HCT116 (cell line): ENCODE measurements around the gene SLC26A2. TPM values are rescaled to one million over a fixed set of nuclear protein-coding genes. Genes with fewer than 3 reads are reported as not detected.

Experiments used
- ATAC-seq: fragments of 200-7000 bp; cut with Tn5 transposase; 2 replicates; pipeline ENCODE4 v1.9.1; 2020; ENCODE audit warnings: mild to moderate bottlenecking, moderate library complexity
- BruUV-seq: library from RNA; stranded (reverse); fragments of 400-500 nt; replicated peaks from 2 replicates; lab custom pipeline; 2021; lab: Mats Ljungman, UMichigan
- CTCF ChIA-PET: fragments of 300-600 bp; sonication (Branson Sonifier 250); formaldehyde crosslinking; loops from one replicate; lab custom pipeline; 2021; ENCODE audit warnings: antibody characterized with exemption; lab: Charles Lee
- POLR2A ChIA-PET: fragments of 300-600, 350-600 bp; sonication (Branson Sonifier 250); formaldehyde crosslinking; loops from one replicate; lab custom pipeline; 2021; ENCODE audit warnings: antibody characterized with exemption; lab: Charles Lee
- RAD21 ChIA-PET, 2 experiments: fragments of 300-600 bp; sonication (Branson Sonifier 250); formaldehyde crosslinking; loops; one replicate each; lab custom pipeline; 2023; ENCODE audit warnings: low total read pairs in 2 of 2; ENCODE audit not compliant: uncharacterized antibody in 2 of 2, unreplicated experiment in 2 of 2, low non-redundant PET in 1 of 2; lab: Charles Lee
- DNase-seq: peaks from one replicate; pipeline ENCODE4 v3.0.0-alpha.2; 2010; ENCODE audit warnings: low read depth, low spot score
- H2AFZ ChIP-seq: fragments of 200-600 bp; shearing (Covaris generic), sonication (generic); 2 replicates; pipeline ENCODE4 v1.6.1; 2017; ENCODE audit warnings: low read depth, mixed run types, mixed read lengths, antibody characterized with exemption, low read length; ENCODE audit not compliant: poor library complexity, severe bottlenecking
- H3K27ac ChIP-seq: 2 replicates; pipeline ENCODE4 v1.5.1; 2012; ENCODE audit warnings: low read depth, low read length
- H3K27me3 ChIP-seq: fragments of 200-600 bp; sonication (generic); 2 replicates; pipeline ENCODE4 v1.6.1; 2016; ENCODE audit warnings: mixed run types, low read length, mixed read lengths; ENCODE audit not compliant: insufficient read depth
- H3K36me3 ChIP-seq, 2 experiments: fragments of 200-500 bp in 1 of 2; fragments of 200-600 bp in 1 of 2; sonication (Bioruptor generic) in 1 of 2; sonication (generic) in 1 of 2; 2 replicates each; pipeline versions ENCODE4 v1.5.1 to v1.6.1; 2014 to 2016; ENCODE audit warnings: low read length in 2 of 2, inconsistent platforms in 1 of 2, mixed read lengths in 1 of 2, mixed run types in 1 of 2; ENCODE audit not compliant: insufficient read depth in 2 of 2, control insufficient read depth in 1 of 2
- H3K4me1 ChIP-seq, 2 experiments: fragments of 200-600 bp in 1 of 2; sonication (generic) in 1 of 2; 2 replicates each; pipeline versions ENCODE4 v1.5.1 to v1.6.1; 2012 to 2017; ENCODE audit warnings: low read length in 2 of 2, inconsistent platforms in 1 of 2, mild to moderate bottlenecking in 1 of 2, mixed read lengths in 1 of 2, mixed run types in 1 of 2, moderate library complexity in 1 of 2; ENCODE audit not compliant: insufficient read depth in 2 of 2, control insufficient read depth in 1 of 2
- H3K4me2 ChIP-seq: fragments of 200-600 bp; sonication (generic); 2 replicates; pipeline ENCODE4 v1.6.1; 2017; ENCODE audit warnings: mixed run types, low read length, mixed read lengths
- H3K4me3 ChIP-seq, 2 experiments: fragments of 200-600 bp in 1 of 2; sonication (generic) in 1 of 2; replicated peaks in 1 of 2; 2 replicates each; pipeline ENCODE4 v1.5.1; 2011 to 2016; ENCODE audit warnings: low read length in 2 of 2, control low read depth in 1 of 2, low read depth in 1 of 2, mild to moderate bottlenecking in 1 of 2, mixed read lengths in 1 of 2, mixed run types in 1 of 2
- H3K79me2 ChIP-seq: fragments of 200-600 bp; sonication (generic); 2 replicates; pipeline ENCODE4 v1.6.1; 2017; ENCODE audit warnings: mild to moderate bottlenecking, mixed run types, low read length, moderate library complexity, mixed read lengths; ENCODE audit not compliant: insufficient read depth
- H3K9ac ChIP-seq: fragments of 200-600 bp; sonication (generic); 2 replicates; pipeline ENCODE4 v1.6.1; 2016; ENCODE audit warnings: low read length, mixed read lengths
- H3K9me2 ChIP-seq: fragments of 200-600 bp; sonication (generic), shearing (Covaris generic); 2 replicates; pipeline ENCODE4 v1.6.1; 2017; ENCODE audit warnings: mixed run types, mild to moderate bottlenecking, moderate library complexity; ENCODE audit not compliant: insufficient read depth
- H3K9me3 ChIP-seq, 2 experiments: fragments of 200-500 bp in 1 of 2; fragments of 200-600 bp in 1 of 2; sonication (Bioruptor generic) in 1 of 2; sonication (generic) in 1 of 2; 2 replicates each; pipeline ENCODE4 v1.6.1; 2014 to 2017; ENCODE audit warnings: low read length in 2 of 2, mixed read lengths in 2 of 2, inconsistent platforms in 1 of 2, low read depth in 1 of 2, mild to moderate bottlenecking in 1 of 2, mixed run types in 1 of 2, moderate library complexity in 1 of 2; ENCODE audit not compliant: control insufficient read depth in 1 of 2, insufficient read depth in 1 of 2
- H4K20me1 ChIP-seq: fragments of 200-600 bp; sonication (generic), shearing (Covaris generic); 2 replicates; pipeline ENCODE4 v1.6.1; 2017; ENCODE audit warnings: mixed run types, mild to moderate bottlenecking, moderate library complexity; ENCODE audit not compliant: insufficient read depth
- EGR1 ChIP-seq: IDR thresholded peaks from 2 replicates; pipeline ENCODE4 v1.6.1; 2012; ENCODE audit warnings: low read depth
- ELF1 ChIP-seq: IDR thresholded peaks from 2 replicates; pipeline ENCODE4 v1.6.1; 2012; ENCODE audit warnings: low read depth, borderline replicate concordance
- EZH2 ChIP-seq: fragments of 200-600 bp; sonication (generic); IDR thresholded peaks from 2 replicates; pipeline ENCODE4 v1.6.1; 2017; ENCODE audit warnings: antibody characterized with exemption, mixed run types
- FOSL1 ChIP-seq: IDR thresholded peaks from 2 replicates; pipeline ENCODE4 v1.6.1; 2012; ENCODE audit warnings: low read depth
- POLR2A ChIP-seq: IDR thresholded peaks from 2 replicates; pipeline ENCODE4 v1.7.0; 2011; ENCODE audit warnings: borderline replicate concordance; ENCODE audit not compliant: insufficient read depth, insufficient read length; ENCODE audit errors: extremely low read depth
- POLR2AphosphoS5 ChIP-seq: IDR thresholded peaks from 2 replicates; pipeline ENCODE4 v1.6.1; 2011; ENCODE audit warnings: mild to moderate bottlenecking, low read depth, low read length, moderate library complexity
- SP1 ChIP-seq: IDR thresholded peaks from 2 replicates; pipeline ENCODE4 v1.6.1; 2012; ENCODE audit warnings: low read depth
- SRF ChIP-seq: IDR thresholded peaks from 2 replicates; pipeline ENCODE4 v1.6.1; 2012; ENCODE audit warnings: low read depth
- ZFX ChIP-seq: fragments of 450-650 bp; IDR thresholded peaks from 2 replicates; pipeline ENCODE4 v1.6.1; 2017
- intact Hi-C: fragments of 100-400 bp; cut with micrococcal nuclease; formaldehyde crosslinking; loops from 2 replicates; pipeline ENCODE4 v1.10.0; 2022
- total RNA-seq: library from RNA; stranded (reverse); gene quantifications from one replicate; pipeline ENCODE4 v1.2.1, GENCODE V29; 2021; ENCODE audit not compliant: unreplicated experiment
- TF ChIP-seq, protein P1 (sequence below), 3 experiments: fragments of 200-600 bp in 1 of 3; sonication (generic) in 1 of 3; IDR thresholded peaks in 2 of 3; conservative IDR thresholded peaks in 1 of 3; 2 replicates each; pipeline ENCODE4 v1.5.1; 2012 to 2017; ENCODE audit warnings: low read depth in 2 of 3, low read length in 2 of 3, antibody characterized with exemption in 1 of 3, borderline replicate concordance in 1 of 3, control low read depth in 1 of 3, mild to moderate bottlenecking in 1 of 3, mixed read lengths in 1 of 3, mixed run types in 1 of 3, moderate library complexity in 1 of 3; ENCODE audit not compliant: insufficient read depth in 1 of 3
- TF ChIP-seq, protein P2 (sequence below): IDR thresholded peaks from 2 replicates; pipeline ENCODE4 v1.6.1; 2011; ENCODE audit warnings: mild to moderate bottlenecking, low read length, moderate library complexity; ENCODE audit not compliant: insufficient replicate concordance; ENCODE audit errors: extremely low read depth

The SLC26A2 gene
- total RNA-seq, 1 experiment from 2014 or later: 7.8 TPM

DNA sequence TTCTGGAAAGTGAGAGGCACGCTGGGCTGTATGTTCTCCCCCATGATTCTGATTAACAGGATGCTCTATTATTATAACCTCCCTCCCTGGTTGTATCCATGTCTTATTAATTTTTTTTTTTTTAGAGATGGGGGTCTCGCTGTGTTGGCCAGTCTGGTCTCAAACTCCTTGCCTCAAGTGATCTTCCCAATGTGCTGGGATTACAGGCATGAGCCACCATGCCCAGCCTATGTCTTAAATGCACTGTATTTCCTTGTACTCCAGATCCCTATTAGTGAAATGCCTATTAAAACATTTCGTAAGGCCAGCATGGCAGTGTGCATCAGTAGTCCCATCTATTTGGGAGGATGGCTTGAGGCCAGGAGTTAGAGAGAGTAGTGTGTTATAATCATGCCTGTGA, 32.9 kb downstream of the SLC26A2 start:
- no peaks in the 10 kb centered on the region for H3K36me3 ChIP-seq
- no peaks in the 10 kb centered on the region for H3K27me3 ChIP-seq
- no peak for DNase-seq
- H3K4me2 ChIP-seq: no peak overlapping the region
- H3K27ac ChIP-seq: no peak overlapping the region
- H3K4me1 ChIP-seq: no peaks in the 10 kb centered on the region
- no peaks in the 10 kb centered on the region for H3K79me2 ChIP-seq
- POLR2A ChIA-PET: no interaction called here
- no peak for ATAC-seq
- TF ChIP-seq ZFX (no peak), SRF (no peak)
- intact Hi-C loops: loop anchor here (5.0 kb wide), 1 partner anchor 141 kb away; no protein-coding TSS in a partner anchor
- no peaks in the 10 kb centered on the region for H4K20me1 ChIP-seq
- no peak overlapping the region for H2AFZ ChIP-seq
- CTCF ChIA-PET: interaction anchor here (0.7 to 5.3 kb wide), 5 partner anchors 31 to 159 kb away, joined by 3 to 88 read pairs (median 3); partner anchors contain the start of gene SLC26A2
- H3K4me3 ChIP-seq: no peak overlapping the region
- BruUV-seq: no TSS peak
- H3K9me2 ChIP-seq: no peaks in the 10 kb centered on the region
- no peak overlapping the region for H3K9ac ChIP-seq
- RAD21 ChIA-PET: interaction anchor here in 1 of 2 experiments (1.0 kb wide), 1 partner anchor 160 kb away, joined by 3 read pairs; no protein-coding TSS in a partner anchor
- no peaks in the 10 kb centered on the region for H3K9me3 ChIP-seq

DNA sequence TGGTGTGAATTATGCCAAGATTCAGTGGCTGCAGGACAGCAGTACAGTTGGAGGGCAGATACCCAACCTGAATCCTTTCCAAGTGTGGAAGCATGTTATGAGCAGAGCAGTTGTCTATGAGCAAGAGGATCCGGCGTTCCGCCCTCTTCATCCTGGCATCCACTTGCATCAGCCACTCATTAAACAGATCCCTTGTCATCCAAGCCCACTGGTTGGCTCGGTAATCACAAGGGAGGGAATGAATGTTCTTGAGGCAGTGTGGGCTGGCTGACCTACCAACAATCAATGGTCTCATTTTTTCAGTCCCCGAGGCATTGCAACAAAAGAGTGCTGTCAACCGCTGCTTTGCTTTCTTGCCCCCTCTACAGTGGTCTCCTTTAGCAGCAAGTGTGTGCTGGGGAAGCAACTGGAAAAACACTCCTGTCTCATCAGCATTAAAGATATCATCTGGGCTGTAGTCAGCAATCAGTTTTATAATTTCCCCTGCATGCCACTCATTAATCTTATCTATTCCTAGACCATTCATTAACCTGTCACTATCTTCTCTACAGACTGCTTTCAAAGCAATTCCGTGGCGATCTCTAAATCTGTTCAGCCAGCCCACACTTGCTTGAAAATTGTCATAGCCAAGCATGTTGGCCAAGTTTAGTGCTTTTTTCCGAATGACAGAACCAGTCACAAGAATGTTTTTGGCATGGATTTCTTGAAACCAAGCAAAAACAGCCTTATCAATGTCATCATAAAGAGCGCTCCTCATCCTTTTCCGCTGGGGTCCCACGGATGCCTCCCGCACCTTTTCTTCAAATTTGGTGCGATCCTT, 35.0 kb downstream of the SLC26A2 start:
- Histone ChIP-seq H3K79me2 (peaks cover under 1% of the 10 kb centered on the region), H3K36me3 (no peaks in the 10 kb centered on the region), H3K9me2 (no peaks in the 10 kb centered on the region), H3K9me3 (no peaks in the 10 kb centered on the region), H3K9ac (no peak overlapping the region), H3K27me3 (no peaks in the 10 kb centered on the region), H2AFZ (no peak overlapping the region), H3K4me1 (peaks cover 4 to 12% of the 10 kb centered on the region in 2 experiments; a peak in 3 of 4 replicates), H3K27ac (no peak overlapping the region), H3K4me3 (no peak overlapping the region), H4K20me1 (no peaks in the 10 kb centered on the region), H3K4me2 (no peak overlapping the region)
- BruUV-seq: no TSS peak
- intact Hi-C loops: no loop called here
- DNase-seq: no peak
- ChIA-PET POLR2A (interaction anchor here (1.1 kb wide), 1 partner anchor 35 kb away, joined by 3 read pairs; the partner anchor contains the start of gene SLC26A2), RAD21 (no interaction called here), CTCF (interaction anchor here (1.8 kb wide), 1 partner anchor 162 kb away, joined by 7 read pairs; no protein-coding TSS in a partner anchor)
- ATAC-seq: no peak
- TF ChIP-seq EGR1 (no peak), POLR2AphosphoS5 (no peak), POLR2A (no peak), SP1 (no peak), FOSL1 (no peak), EZH2 (no peak), ELF1 (no peak)
- TF ChIP-seq, protein P1, sequence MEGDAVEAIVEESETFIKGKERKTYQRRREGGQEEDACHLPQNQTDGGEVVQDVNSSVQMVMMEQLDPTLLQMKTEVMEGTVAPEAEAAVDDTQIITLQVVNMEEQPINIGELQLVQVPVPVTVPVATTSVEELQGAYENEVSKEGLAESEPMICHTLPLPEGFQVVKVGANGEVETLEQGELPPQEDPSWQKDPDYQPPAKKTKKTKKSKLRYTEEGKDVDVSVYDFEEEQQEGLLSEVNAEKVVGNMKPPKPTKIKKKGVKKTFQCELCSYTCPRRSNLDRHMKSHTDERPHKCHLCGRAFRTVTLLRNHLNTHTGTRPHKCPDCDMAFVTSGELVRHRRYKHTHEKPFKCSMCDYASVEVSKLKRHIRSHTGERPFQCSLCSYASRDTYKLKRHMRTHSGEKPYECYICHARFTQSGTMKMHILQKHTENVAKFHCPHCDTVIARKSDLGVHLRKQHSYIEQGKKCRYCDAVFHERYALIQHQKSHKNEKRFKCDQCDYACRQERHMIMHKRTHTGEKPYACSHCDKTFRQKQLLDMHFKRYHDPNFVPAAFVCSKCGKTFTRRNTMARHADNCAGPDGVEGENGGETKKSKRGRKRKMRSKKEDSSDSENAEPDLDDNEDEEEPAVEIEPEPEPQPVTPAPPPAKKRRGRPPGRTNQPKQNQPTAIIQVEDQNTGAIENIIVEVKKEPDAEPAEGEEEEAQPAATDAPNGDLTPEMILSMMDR (IDR thresholded peaks at IDR 0.05 in 2 of 3, conservative IDR thresholded peaks at IDR 0.05 in 1 of 3; ENCODE audit: borderline replicate concordance in 1 of 3, insufficient read depth in 1 of 3, low read depth in 2 of 3, low read length in 2 of 3): no peak
- TF ChIP-seq, protein P2, sequence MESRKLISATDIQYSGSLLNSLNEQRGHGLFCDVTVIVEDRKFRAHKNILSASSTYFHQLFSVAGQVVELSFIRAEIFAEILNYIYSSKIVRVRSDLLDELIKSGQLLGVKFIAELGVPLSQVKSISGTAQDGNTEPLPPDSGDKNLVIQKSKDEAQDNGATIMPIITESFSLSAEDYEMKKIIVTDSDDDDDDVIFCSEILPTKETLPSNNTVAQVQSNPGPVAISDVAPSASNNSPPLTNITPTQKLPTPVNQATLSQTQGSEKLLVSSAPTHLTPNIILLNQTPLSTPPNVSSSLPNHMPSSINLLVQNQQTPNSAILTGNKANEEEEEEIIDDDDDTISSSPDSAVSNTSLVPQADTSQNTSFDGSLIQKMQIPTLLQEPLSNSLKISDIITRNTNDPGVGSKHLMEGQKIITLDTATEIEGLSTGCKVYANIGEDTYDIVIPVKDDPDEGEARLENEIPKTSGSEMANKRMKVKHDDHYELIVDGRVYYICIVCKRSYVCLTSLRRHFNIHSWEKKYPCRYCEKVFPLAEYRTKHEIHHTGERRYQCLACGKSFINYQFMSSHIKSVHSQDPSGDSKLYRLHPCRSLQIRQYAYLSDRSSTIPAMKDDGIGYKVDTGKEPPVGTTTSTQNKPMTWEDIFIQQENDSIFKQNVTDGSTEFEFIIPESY: no peak
